ENCODE measurements around the gene WDTC1.
"Not testable (repeated sequence)": the region's sequence is repeated elsewhere in the genome, so short reads cannot be mapped to it uniquely, and the experiment has no call there.

DNA sequence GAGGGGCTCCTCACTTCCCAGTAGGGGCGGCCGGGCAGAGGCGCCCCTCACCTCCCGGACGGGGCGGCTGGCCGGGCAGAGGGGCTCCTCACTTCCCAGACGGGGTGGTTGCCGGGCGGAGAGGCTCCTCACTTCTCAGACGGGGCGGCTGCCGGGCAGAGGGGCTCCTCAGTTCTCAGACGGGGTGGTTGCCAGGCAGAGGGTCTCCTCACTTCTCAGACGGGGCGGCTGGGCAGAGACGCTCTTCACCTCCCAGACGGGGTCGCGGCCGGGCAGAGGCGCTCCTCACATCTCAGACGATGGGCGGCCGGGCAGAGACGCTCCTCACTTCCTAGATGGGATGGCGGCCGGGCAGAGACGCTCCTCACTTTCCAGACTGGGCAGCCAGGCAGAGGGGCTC lies 54.7 kb downstream of the WDTC1 start:
- TF ChIP-seq, protein P1, sequence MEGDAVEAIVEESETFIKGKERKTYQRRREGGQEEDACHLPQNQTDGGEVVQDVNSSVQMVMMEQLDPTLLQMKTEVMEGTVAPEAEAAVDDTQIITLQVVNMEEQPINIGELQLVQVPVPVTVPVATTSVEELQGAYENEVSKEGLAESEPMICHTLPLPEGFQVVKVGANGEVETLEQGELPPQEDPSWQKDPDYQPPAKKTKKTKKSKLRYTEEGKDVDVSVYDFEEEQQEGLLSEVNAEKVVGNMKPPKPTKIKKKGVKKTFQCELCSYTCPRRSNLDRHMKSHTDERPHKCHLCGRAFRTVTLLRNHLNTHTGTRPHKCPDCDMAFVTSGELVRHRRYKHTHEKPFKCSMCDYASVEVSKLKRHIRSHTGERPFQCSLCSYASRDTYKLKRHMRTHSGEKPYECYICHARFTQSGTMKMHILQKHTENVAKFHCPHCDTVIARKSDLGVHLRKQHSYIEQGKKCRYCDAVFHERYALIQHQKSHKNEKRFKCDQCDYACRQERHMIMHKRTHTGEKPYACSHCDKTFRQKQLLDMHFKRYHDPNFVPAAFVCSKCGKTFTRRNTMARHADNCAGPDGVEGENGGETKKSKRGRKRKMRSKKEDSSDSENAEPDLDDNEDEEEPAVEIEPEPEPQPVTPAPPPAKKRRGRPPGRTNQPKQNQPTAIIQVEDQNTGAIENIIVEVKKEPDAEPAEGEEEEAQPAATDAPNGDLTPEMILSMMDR (conservative IDR thresholded peaks at IDR 0.05), result not testable (repeated sequence)
- not testable (repeated sequence) for TF ChIP-seq EZH2 (IDR thresholded peaks at IDR 0.05; ENCODE audit: low read depth)
